HCT116 (cell line): ENCODE results near the gene N4BP2.

Source experiments
- CTCF ChIP-seq, 3 experiments: fragments of 200-600 bp in 1 of 3; sonication (generic) in 1 of 3; IDR thresholded peaks in 2 of 3; conservative IDR thresholded peaks in 1 of 3; 2 replicates each; pipeline ENCODE4 v1.5.1; 2012 to 2017; ENCODE audit warnings: low read depth in 2 of 3, low read length in 2 of 3, antibody characterized with exemption in 1 of 3, borderline replicate concordance in 1 of 3, control low read depth in 1 of 3, mild to moderate bottlenecking in 1 of 3, mixed read lengths in 1 of 3, mixed run types in 1 of 3, moderate library complexity in 1 of 3; ENCODE audit not compliant: insufficient read depth in 1 of 3
- EZH2 ChIP-seq: fragments of 200-600 bp; sonication (generic); IDR thresholded peaks from 2 replicates; pipeline ENCODE4 v1.6.1; 2017; ENCODE audit warnings: antibody characterized with exemption, mixed run types
- POLR2AphosphoS5 ChIP-seq: IDR thresholded peaks from 2 replicates; pipeline ENCODE4 v1.6.1; 2011; ENCODE audit warnings: mild to moderate bottlenecking, low read depth, low read length, moderate library complexity
- RAD21 ChIP-seq: IDR thresholded peaks from 2 replicates; pipeline ENCODE4 v1.6.1; 2012; ENCODE audit warnings: low read depth, mild to moderate bottlenecking
- SP1 ChIP-seq: IDR thresholded peaks from 2 replicates; pipeline ENCODE4 v1.6.1; 2012; ENCODE audit warnings: low read depth
- TCF7L2 ChIP-seq: IDR thresholded peaks from 2 replicates; pipeline ENCODE4 v1.7.0; 2011; ENCODE audit warnings: borderline replicate concordance, inconsistent platforms; ENCODE audit not compliant: insufficient read depth, insufficient read length; ENCODE audit errors: extremely low read depth
- YY1 ChIP-seq: IDR thresholded peaks from 2 replicates; pipeline ENCODE4 v1.6.1; 2011; ENCODE audit warnings: low read length, low read depth, moderate library complexity, mild to moderate bottlenecking; ENCODE audit not compliant: insufficient replicate concordance; ENCODE audit errors: extremely low read depth

- peak; percentile 51 to 74 (median 64) for TF ChIP-seq CTCF (IDR thresholded peaks at IDR 0.05 in 2 of 3, conservative IDR thresholded peaks at IDR 0.05 in 1 of 3; ENCODE audit: borderline replicate concordance in 1 of 3, insufficient read depth in 1 of 3, low read depth in 2 of 3, low read length in 2 of 3)
- no peak for TF ChIP-seq YY1
- peak; percentile 76 for TF ChIP-seq RAD21
- TF ChIP-seq POLR2AphosphoS5 = peak; percentile 89
- no peak for TF ChIP-seq TCF7L2
- no peak for TF ChIP-seq EZH2
- no peak for TF ChIP-seq SP1
Observed at GRCh38 chr4:40056716-40057585, at the start of gene N4BP2.
